SK-N-SH (cell line): ENCODE measurements around the gene MOCOS. TPM values are rescaled to one million over a fixed set of nuclear protein-coding genes. Genes with fewer than 3 reads are reported as not detected.

Experiments used
- CTCF ChIA-PET: fragments of 300-600, 350-600 bp; formaldehyde crosslinking; extraction: SDS; loops from one replicate; lab custom pipeline; 2021; lab: Yijun Ruan, JAX
- POLR2A ChIA-PET: fragments of 350-600 bp; sonication (Branson Sonifier 250); formaldehyde crosslinking; extraction: SDS; loops from one replicate; lab custom pipeline; 2020; ENCODE audit warnings: antibody characterized with exemption, inconsistent platforms; lab: Yijun Ruan, JAX
- DNase-seq: peaks from one replicate; pipeline ENCODE4 v3.0.0; 2012
- H2AFZ ChIP-seq: fragments of 200-600 bp; sonication (generic); 2 replicates; pipeline ENCODE4 v1.8.1; 2016; ENCODE audit warnings: antibody characterized with exemption, mild to moderate bottlenecking, low read depth
- H3F3A ChIP-seq: fragments of 200-600 bp; sonication (generic); replicated peaks from 2 replicates; pipeline ENCODE3; 2016; ENCODE audit warnings: antibody characterized with exemption, mild to moderate bottlenecking; ENCODE audit not compliant: insufficient read depth
- H3K27ac ChIP-seq, 2 experiments: fragments of 200-500 bp in 1 of 2; fragments of 200-600 bp in 1 of 2; sonication (Bioruptor generic) in 1 of 2; sonication (generic), shearing (Covaris generic) in 1 of 2; 2 replicates each; pipeline versions ENCODE4 v1.5.1 to v1.6.1; 2014 to 2016; ENCODE audit warnings: low read depth in 2 of 2, inconsistent platforms in 1 of 2, low read length in 1 of 2, mild to moderate bottlenecking in 1 of 2, mixed read lengths in 1 of 2
- H3K27me3 ChIP-seq: fragments of 200-600 bp; sonication (generic), shearing (Covaris generic); 2 replicates; pipeline ENCODE4 v1.6.1; 2016; ENCODE audit warnings: mixed run types; ENCODE audit not compliant: insufficient read depth
- H3K36me3 ChIP-seq, 2 experiments: fragments of 200-500 bp in 1 of 2; fragments of 200-600 bp in 1 of 2; sonication (Bioruptor generic) in 1 of 2; sonication (generic) in 1 of 2; replicated peaks in 1 of 2; 2 replicates each; pipeline versions ENCODE3 to v1.5.1; 2014 to 2016; ENCODE audit warnings: low read length in 1 of 2, mild to moderate bottlenecking in 1 of 2; ENCODE audit not compliant: insufficient read depth in 2 of 2, control insufficient read depth in 1 of 2
- H3K4me1 ChIP-seq, 2 experiments: fragments of 200-500 bp in 1 of 2; fragments of 200-600 bp in 1 of 2; sonication (Bioruptor generic) in 1 of 2; sonication (generic), shearing (Covaris generic) in 1 of 2; 2 replicates each; pipeline versions ENCODE4 v1.5.1 to v1.6.1; 2014 to 2016; ENCODE audit warnings: low read depth in 1 of 2, low read length in 1 of 2, mixed run types in 1 of 2; ENCODE audit not compliant: insufficient read depth in 2 of 2, control insufficient read depth in 1 of 2
- H3K4me2 ChIP-seq: fragments of 200-600 bp; sonication (generic), shearing (Covaris generic); 2 replicates; pipeline ENCODE4 v1.6.1; 2017; ENCODE audit warnings: mixed run types
- H3K4me3 ChIP-seq, 2 experiments: fragments of 200-500 bp in 1 of 2; fragments of 200-600 bp in 1 of 2; sonication (Bioruptor generic) in 1 of 2; sonication (generic), shearing (Covaris generic) in 1 of 2; 2 replicates each; pipeline versions ENCODE4 v1.5.1 to v1.8.1; 2014 to 2016; ENCODE audit warnings: low read depth in 2 of 2, inconsistent platforms in 1 of 2, low read length in 1 of 2, mild to moderate bottlenecking in 1 of 2, mixed read lengths in 1 of 2, moderate library complexity in 1 of 2
- H3K79me2 ChIP-seq: fragments of 200-600 bp; sonication (generic); 2 replicates; pipeline ENCODE4 v1.8.1; 2017; ENCODE audit warnings: mild to moderate bottlenecking; ENCODE audit not compliant: insufficient read depth
- H3K9ac ChIP-seq: fragments of 200-600 bp; sonication (generic); 2 replicates; pipeline ENCODE4 v1.6.1; 2017; ENCODE audit warnings: mixed run types
- H3K9me2 ChIP-seq: fragments of 200-600 bp; sonication (generic); 2 replicates; pipeline ENCODE4 v1.6.1; 2017; ENCODE audit warnings: mixed run types
- H3K9me3 ChIP-seq: fragments of 200-600 bp; sonication (generic); 2 replicates; pipeline ENCODE4 v1.6.1; 2017; ENCODE audit warnings: mixed run types, mild to moderate bottlenecking, moderate library complexity
- H4K20me1 ChIP-seq: fragments of 200-600 bp; sonication (generic); 2 replicates; pipeline ENCODE4 v1.6.1; 2017; ENCODE audit warnings: mild to moderate bottlenecking, mixed run types; ENCODE audit not compliant: insufficient read depth
- ELF1 ChIP-seq: IDR thresholded peaks from 2 replicates; pipeline ENCODE4 v1.4.0; 2012
- EZH2phosphoT487 ChIP-seq: fragments of 200-600 bp; sonication (generic); IDR thresholded peaks from 2 replicates; pipeline ENCODE4 v1.6.1; 2017; ENCODE audit warnings: low read depth, mixed run types, mild to moderate bottlenecking, antibody characterized with exemption, moderate library complexity, borderline replicate concordance
- FOSL2 ChIP-seq: IDR thresholded peaks from 2 replicates; pipeline ENCODE4 v1.4.0; 2012; ENCODE audit warnings: low read depth, mild to moderate bottlenecking, moderate library complexity, borderline replicate concordance
- NRF1 ChIP-seq: IDR thresholded peaks from 2 replicates; pipeline ENCODE4 v1.6.1; 2012; ENCODE audit warnings: low read depth, mild to moderate bottlenecking, low read length
- RAD21 ChIP-seq: IDR thresholded peaks from 2 replicates; pipeline ENCODE4 v1.6.1; 2012; ENCODE audit warnings: mild to moderate bottlenecking, low read length
- SIN3A ChIP-seq: IDR thresholded peaks from 2 replicates; pipeline ENCODE4 v1.6.1; 2012; ENCODE audit warnings: low read depth, mild to moderate bottlenecking, low read length, moderate library complexity, borderline replicate concordance
- TAF1 ChIP-seq: IDR thresholded peaks from 2 replicates; pipeline ENCODE4 v1.6.1; 2012; ENCODE audit warnings: low read depth, mild to moderate bottlenecking, low read length, moderate library complexity, borderline replicate concordance
- WGBS: methylation state at CpG from one replicate; pipeline ENCODE4 v1.1.6; 2017; ENCODE audit warnings: low lambda C conversion rate; 5-methylcytosine and 5-hydroxymethylcytosine counted together
- polyA plus RNA-seq, 3 experiments: library from polyadenylated mRNA; depleted of rRNA; stranded (reverse); fragments of >200 nt; gene quantifications; 2 replicates each; pipeline ENCODE4 v1.2.3, GENCODE V29; 2012
- TF ChIP-seq, protein P1 (sequence below): IDR thresholded peaks from 2 replicates; pipeline ENCODE4 v1.6.1; 2012; ENCODE audit warnings: mild to moderate bottlenecking, low read depth, low read length, moderate library complexity
- TF ChIP-seq, protein P2 (sequence below): IDR thresholded peaks from 2 replicates; pipeline ENCODE4 v1.4.0; 2012; ENCODE audit warnings: low read depth, borderline replicate concordance
- TF ChIP-seq, protein P3 (sequence below): IDR thresholded peaks from 2 replicates; pipeline ENCODE4 v1.4.0; 2012; ENCODE audit warnings: low read depth
- TF ChIP-seq, protein P4 (sequence below): fragments of 150-350 bp; IDR thresholded peaks from 2 replicates; pipeline ENCODE4 v1.6.1; 2017; ENCODE audit warnings: antibody characterized with exemption, low read length, low read depth, borderline replicate concordance
- TF ChIP-seq, protein P5 (sequence below): IDR thresholded peaks from 2 replicates; pipeline ENCODE4 v1.4.0; 2012; ENCODE audit warnings: low read depth, borderline replicate concordance
- TF ChIP-seq, protein P6 (sequence below): fragments of 200-600 bp; sonication (generic); IDR thresholded peaks from 2 replicates; pipeline ENCODE4 v1.6.1; 2017; ENCODE audit warnings: antibody characterized with exemption, mild to moderate bottlenecking, moderate library complexity

MOCOS gene
- polyA plus RNA-seq, 1 of the 3 experiments (the other 2 are of a cell fraction) = 1.2 TPM

DNA sequence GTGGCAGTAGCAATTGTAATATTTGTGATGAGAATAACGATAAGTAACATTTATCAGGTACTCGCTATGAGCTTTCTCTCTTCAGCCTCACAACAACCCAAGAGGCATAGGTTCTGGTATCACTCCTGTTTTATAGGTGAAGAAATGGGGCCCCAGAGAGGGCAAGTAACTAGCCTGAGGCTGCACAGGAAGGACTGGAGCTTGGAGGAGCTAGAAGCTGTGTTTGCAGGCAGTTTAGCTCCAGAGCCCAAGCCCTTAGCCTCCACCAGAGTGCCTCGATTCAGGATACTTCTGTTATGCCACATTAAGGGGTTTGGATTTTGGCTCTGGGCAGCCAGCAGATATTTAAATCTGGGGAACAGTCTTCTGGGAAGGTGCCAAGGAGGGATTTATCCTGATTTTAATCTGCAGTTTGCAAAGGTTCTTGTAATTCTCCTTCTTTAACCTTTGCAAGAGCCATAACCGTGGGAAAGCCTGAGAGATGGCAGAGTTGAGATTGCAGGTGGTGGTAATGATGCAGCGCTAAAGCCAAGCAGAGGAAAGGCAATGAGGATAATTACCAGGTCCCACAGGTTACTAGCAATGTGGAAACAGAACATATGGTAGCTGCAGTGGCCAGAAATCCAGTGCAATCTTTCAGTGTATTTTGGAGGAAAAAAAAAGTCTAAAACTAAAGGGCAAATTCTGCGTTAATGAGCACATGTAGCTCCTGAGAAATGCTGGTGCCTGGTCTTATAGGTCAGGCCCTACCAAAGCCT lies 9.1 kb downstream of the MOCOS start:
- H3K4me2 ChIP-seq = no peak overlapping the region
- POLR2A ChIA-PET = no interaction called here
- no peaks in the 10 kb centered on the region for H3F3A ChIP-seq
- no peaks in the 10 kb centered on the region for H3K79me2 ChIP-seq
- H3K27ac ChIP-seq = no peak overlapping the region
- H2AFZ ChIP-seq = no peak overlapping the region
- no peak overlapping the region for H3K4me3 ChIP-seq
- TF ChIP-seq NRF1 (no peak), ELF1 (no peak)
- TF ChIP-seq, all 33 proteins: peak for 0
- H3K4me1 ChIP-seq = no peaks in the 10 kb centered on the region; a peak in 1 of 4 replicates
- H3K9me3 ChIP-seq = no peaks in the 10 kb centered on the region
- WGBS = 77% methylated on average over 6 of the region's 6 CpGs
- CTCF ChIA-PET = no interaction called here
- no peaks in the 10 kb centered on the region for H3K9me2 ChIP-seq
- no peak overlapping the region for H3K9ac ChIP-seq
- no peaks in the 10 kb centered on the region for H3K27me3 ChIP-seq
- no peak for DNase-seq
- no peaks in the 10 kb centered on the region for H3K36me3 ChIP-seq
- H4K20me1 ChIP-seq = no peaks in the 10 kb centered on the region

DNA sequence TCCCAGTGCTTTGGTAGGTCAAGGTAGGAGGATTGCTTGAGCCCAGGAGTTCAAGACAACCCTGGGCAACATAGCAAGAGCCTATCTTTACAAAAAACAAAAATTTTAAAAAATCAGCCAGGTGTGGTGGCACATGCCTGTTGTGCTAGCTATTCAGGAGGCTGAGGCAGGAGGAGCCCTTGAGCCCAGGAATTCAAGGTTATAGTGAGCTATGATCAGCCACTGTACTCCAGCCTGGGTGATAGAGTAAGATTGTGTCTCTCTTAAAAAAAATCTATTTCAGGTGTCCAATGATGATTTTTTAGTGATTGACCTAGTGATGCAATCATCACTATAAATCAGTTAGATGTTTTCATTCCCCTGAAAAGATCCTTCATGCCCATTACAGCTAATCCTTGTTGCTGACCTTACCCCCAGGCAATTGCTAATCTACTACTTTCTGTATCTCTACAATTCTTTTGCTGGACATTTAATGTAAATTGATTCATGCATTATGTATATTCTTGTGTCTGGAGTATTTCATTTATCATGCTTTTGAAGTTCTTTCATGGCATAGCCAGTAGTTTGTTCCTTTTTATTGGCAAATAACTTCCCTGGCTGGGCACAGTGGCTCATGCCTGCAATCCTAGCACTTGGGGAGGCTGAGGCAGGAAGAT lies 10.3 kb downstream of the MOCOS start:
- no peaks in the 10 kb centered on the region for H3K36me3 ChIP-seq
- no peak overlapping the region for H3K4me2 ChIP-seq
- H3K9me2 ChIP-seq = no peaks in the 10 kb centered on the region
- no peaks in the 10 kb centered on the region; a peak in 1 of 4 replicates for H3K4me1 ChIP-seq
- no peak for TF ChIP-seq SIN3A
- TF ChIP-seq, protein P1, sequence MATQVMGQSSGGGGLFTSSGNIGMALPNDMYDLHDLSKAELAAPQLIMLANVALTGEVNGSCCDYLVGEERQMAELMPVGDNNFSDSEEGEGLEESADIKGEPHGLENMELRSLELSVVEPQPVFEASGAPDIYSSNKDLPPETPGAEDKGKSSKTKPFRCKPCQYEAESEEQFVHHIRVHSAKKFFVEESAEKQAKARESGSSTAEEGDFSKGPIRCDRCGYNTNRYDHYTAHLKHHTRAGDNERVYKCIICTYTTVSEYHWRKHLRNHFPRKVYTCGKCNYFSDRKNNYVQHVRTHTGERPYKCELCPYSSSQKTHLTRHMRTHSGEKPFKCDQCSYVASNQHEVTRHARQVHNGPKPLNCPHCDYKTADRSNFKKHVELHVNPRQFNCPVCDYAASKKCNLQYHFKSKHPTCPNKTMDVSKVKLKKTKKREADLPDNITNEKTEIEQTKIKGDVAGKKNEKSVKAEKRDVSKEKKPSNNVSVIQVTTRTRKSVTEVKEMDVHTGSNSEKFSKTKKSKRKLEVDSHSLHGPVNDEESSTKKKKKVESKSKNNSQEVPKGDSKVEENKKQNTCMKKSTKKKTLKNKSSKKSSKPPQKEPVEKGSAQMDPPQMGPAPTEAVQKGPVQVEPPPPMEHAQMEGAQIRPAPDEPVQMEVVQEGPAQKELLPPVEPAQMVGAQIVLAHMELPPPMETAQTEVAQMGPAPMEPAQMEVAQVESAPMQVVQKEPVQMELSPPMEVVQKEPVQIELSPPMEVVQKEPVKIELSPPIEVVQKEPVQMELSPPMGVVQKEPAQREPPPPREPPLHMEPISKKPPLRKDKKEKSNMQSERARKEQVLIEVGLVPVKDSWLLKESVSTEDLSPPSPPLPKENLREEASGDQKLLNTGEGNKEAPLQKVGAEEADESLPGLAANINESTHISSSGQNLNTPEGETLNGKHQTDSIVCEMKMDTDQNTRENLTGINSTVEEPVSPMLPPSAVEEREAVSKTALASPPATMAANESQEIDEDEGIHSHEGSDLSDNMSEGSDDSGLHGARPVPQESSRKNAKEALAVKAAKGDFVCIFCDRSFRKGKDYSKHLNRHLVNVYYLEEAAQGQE = no peak
- TF ChIP-seq, protein P2, sequence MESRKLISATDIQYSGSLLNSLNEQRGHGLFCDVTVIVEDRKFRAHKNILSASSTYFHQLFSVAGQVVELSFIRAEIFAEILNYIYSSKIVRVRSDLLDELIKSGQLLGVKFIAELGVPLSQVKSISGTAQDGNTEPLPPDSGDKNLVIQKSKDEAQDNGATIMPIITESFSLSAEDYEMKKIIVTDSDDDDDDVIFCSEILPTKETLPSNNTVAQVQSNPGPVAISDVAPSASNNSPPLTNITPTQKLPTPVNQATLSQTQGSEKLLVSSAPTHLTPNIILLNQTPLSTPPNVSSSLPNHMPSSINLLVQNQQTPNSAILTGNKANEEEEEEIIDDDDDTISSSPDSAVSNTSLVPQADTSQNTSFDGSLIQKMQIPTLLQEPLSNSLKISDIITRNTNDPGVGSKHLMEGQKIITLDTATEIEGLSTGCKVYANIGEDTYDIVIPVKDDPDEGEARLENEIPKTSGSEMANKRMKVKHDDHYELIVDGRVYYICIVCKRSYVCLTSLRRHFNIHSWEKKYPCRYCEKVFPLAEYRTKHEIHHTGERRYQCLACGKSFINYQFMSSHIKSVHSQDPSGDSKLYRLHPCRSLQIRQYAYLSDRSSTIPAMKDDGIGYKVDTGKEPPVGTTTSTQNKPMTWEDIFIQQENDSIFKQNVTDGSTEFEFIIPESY = no peak
- TF ChIP-seq, protein P3, sequence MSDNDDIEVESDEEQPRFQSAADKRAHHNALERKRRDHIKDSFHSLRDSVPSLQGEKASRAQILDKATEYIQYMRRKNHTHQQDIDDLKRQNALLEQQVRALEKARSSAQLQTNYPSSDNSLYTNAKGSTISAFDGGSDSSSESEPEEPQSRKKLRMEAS = no peak
- TF ChIP-seq FOSL2 = no peak
- TF ChIP-seq, protein P4, sequence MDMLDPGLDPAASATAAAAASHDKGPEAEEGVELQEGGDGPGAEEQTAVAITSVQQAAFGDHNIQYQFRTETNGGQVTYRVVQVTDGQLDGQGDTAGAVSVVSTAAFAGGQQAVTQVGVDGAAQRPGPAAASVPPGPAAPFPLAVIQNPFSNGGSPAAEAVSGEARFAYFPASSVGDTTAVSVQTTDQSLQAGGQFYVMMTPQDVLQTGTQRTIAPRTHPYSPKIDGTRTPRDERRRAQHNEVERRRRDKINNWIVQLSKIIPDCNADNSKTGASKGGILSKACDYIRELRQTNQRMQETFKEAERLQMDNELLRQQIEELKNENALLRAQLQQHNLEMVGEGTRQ = no peak
- TF ChIP-seq, protein P5, sequence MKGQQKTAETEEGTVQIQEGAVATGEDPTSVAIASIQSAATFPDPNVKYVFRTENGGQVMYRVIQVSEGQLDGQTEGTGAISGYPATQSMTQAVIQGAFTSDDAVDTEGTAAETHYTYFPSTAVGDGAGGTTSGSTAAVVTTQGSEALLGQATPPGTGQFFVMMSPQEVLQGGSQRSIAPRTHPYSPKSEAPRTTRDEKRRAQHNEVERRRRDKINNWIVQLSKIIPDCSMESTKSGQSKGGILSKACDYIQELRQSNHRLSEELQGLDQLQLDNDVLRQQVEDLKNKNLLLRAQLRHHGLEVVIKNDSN = no peak
- TF ChIP-seq EZH2phosphoT487 = no peak
- no peak for TF ChIP-seq TAF1
- no peak for TF ChIP-seq RAD21
- TF ChIP-seq, protein P6, sequence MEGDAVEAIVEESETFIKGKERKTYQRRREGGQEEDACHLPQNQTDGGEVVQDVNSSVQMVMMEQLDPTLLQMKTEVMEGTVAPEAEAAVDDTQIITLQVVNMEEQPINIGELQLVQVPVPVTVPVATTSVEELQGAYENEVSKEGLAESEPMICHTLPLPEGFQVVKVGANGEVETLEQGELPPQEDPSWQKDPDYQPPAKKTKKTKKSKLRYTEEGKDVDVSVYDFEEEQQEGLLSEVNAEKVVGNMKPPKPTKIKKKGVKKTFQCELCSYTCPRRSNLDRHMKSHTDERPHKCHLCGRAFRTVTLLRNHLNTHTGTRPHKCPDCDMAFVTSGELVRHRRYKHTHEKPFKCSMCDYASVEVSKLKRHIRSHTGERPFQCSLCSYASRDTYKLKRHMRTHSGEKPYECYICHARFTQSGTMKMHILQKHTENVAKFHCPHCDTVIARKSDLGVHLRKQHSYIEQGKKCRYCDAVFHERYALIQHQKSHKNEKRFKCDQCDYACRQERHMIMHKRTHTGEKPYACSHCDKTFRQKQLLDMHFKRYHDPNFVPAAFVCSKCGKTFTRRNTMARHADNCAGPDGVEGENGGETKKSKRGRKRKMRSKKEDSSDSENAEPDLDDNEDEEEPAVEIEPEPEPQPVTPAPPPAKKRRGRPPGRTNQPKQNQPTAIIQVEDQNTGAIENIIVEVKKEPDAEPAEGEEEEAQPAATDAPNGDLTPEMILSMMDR = no peak
- H3K79me2 ChIP-seq = no peaks in the 10 kb centered on the region
- POLR2A ChIA-PET = no interaction called here
- H3K27ac ChIP-seq = no peak overlapping the region
- CTCF ChIA-PET = interaction anchor here (0.7 kb wide), 1 partner anchor 69 kb away, joined by 3 read pairs; the partner anchor contains the start of gene SLC39A6
- no peaks in the 10 kb centered on the region for H4K20me1 ChIP-seq
- DNase-seq = no peak
- H3K4me3 ChIP-seq = no peak overlapping the region
- H2AFZ ChIP-seq = no peak overlapping the region
- H3K27me3 ChIP-seq = no peaks in the 10 kb centered on the region
- H3K9me3 ChIP-seq = no peaks in the 10 kb centered on the region
- H3K9ac ChIP-seq = no peak overlapping the region
- no peaks in the 10 kb centered on the region for H3F3A ChIP-seq
